ENCODE measurements around the gene DSCAM.

Gene DSCAM

DNA sequence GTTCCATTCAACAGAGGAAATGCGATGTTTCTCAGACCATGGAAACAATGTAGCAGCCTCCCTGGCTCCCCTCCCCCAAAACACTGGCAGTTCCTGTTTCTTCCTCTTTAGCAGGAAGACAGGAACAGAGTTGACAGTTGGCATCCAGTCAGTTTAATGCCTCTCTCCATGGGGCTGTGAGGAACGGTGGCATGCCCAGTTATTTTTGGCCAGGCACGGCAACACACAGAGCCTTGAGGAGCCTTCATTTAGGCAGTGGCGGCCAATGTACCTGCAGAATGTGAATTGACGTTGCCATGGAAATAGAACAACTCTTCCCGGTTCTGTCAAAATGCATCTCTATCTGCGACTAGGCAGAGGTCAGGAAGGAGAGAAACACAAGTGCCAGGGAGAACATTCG is 330.6 kb downstream of the DSCAM start:
- Histone ChIP-seq H3K4me3 (ENCODE audit: insufficient read depth, low read length, poor library complexity, severe bottlenecking) (no peak overlapping the region), H2AFZ (ENCODE audit: low read depth, low read length, severe bottlenecking) (no peak overlapping the region), H3K4me2 (ENCODE audit: low read depth, low read length, poor library complexity, severe bottlenecking) (no peak overlapping the region), H3K9ac (ENCODE audit: low read length) (no peak overlapping the region), H3K27ac (ENCODE audit: low read depth, low read length) (no peak overlapping the region), H3K36me3 (ENCODE audit: low read length) (no peaks in the 10 kb centered on the region), H3K9me3 (ENCODE audit: insufficient read depth, low read length) (no peaks in the 10 kb centered on the region), H3K79me2 (ENCODE audit: insufficient read depth, low read length) (no peaks in the 10 kb centered on the region), H3F3A (ENCODE audit: insufficient read depth) (no peaks in the 10 kb centered on the region), H3K27me3 (ENCODE audit: low read length) (no peaks in the 10 kb centered on the region), H3K9me2 (replicated peaks; ENCODE audit: insufficient read depth, low read length) (no peaks in the 10 kb centered on the region), H4K20me1 (ENCODE audit: low read depth, low read length) (no peaks in the 10 kb centered on the region)
- no peak for TF ChIP-seq EZH2phosphoT487 (conservative IDR thresholded peaks at IDR 0.05; ENCODE audit: low read length)
- TF ChIP-seq, protein P1, sequence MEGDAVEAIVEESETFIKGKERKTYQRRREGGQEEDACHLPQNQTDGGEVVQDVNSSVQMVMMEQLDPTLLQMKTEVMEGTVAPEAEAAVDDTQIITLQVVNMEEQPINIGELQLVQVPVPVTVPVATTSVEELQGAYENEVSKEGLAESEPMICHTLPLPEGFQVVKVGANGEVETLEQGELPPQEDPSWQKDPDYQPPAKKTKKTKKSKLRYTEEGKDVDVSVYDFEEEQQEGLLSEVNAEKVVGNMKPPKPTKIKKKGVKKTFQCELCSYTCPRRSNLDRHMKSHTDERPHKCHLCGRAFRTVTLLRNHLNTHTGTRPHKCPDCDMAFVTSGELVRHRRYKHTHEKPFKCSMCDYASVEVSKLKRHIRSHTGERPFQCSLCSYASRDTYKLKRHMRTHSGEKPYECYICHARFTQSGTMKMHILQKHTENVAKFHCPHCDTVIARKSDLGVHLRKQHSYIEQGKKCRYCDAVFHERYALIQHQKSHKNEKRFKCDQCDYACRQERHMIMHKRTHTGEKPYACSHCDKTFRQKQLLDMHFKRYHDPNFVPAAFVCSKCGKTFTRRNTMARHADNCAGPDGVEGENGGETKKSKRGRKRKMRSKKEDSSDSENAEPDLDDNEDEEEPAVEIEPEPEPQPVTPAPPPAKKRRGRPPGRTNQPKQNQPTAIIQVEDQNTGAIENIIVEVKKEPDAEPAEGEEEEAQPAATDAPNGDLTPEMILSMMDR (IDR thresholded peaks at IDR 0.05; ENCODE audit: insufficient read depth, low read length, poor library complexity, severe bottlenecking), result no peak

DNA sequence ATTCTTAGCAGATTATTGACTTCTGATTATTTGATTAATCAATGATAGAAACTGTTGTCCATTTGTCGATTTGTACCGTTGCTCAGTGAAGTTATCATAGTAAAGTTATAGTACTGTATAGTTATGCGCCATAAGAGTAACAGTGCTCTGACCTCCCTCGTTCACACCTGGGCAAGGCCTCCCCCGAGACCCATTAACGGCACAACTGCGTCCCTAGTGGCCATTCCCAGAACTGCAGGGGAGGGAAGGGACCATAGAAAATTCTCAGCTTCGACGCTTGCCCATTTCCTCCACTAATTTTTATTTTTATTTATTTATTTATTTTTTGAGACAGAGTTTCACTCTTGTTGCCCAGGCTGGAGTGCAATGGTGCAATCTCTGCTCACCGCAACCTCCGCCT is 334.4 kb downstream of the DSCAM start:
- Histone ChIP-seq H3K9me3 (ENCODE audit: insufficient read depth, low read length) (no peaks in the 10 kb centered on the region), H3K79me2 (ENCODE audit: insufficient read depth, low read length) (no peaks in the 10 kb centered on the region), H3K4me3 (ENCODE audit: insufficient read depth, low read length, poor library complexity, severe bottlenecking) (no peak overlapping the region), H2AFZ (ENCODE audit: low read depth, low read length, severe bottlenecking) (no peak overlapping the region), H3K36me3 (ENCODE audit: low read length) (no peaks in the 10 kb centered on the region), H3K27me3 (ENCODE audit: low read length) (no peaks in the 10 kb centered on the region), H4K20me1 (ENCODE audit: low read depth, low read length) (no peaks in the 10 kb centered on the region), H3K27ac (ENCODE audit: low read depth, low read length) (no peak overlapping the region), H3K9me2 (replicated peaks; ENCODE audit: insufficient read depth, low read length) (no peaks in the 10 kb centered on the region), H3F3A (ENCODE audit: insufficient read depth) (no peaks in the 10 kb centered on the region), H3K9ac (ENCODE audit: low read length) (no peak overlapping the region), H3K4me2 (ENCODE audit: low read depth, low read length, poor library complexity, severe bottlenecking) (no peak overlapping the region)
- TF ChIP-seq, protein P1 (IDR thresholded peaks at IDR 0.05; ENCODE audit: insufficient read depth, low read length, poor library complexity, severe bottlenecking), result peak; percentile 70
- no peak for TF ChIP-seq EZH2phosphoT487 (conservative IDR thresholded peaks at IDR 0.05; ENCODE audit: low read length)

DNA sequence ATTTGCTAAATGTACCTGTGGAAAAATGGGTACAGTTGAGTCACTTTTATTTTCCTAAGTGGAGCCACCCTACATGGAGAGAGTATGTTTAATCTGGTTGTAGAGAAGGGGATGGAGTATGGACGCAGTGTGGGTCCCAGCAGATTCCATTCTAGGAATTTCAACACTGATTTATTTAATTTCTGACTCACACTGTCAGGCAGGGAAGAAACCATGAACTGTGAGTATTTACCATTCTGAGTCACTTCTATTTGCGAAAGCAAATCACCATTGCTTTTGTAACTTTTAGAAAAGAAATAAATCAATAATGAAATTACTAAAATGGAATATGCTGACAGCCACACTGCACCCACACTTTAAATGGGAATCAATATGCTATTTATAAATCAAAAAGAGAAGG is 339.0 kb downstream of the DSCAM start:
- no peaks in the 10 kb centered on the region for H3K27me3 ChIP-seq (ENCODE audit: low read length)
- no peaks in the 10 kb centered on the region for H3K79me2 ChIP-seq (ENCODE audit: insufficient read depth, low read length)
- no peaks in the 10 kb centered on the region for H3K9me3 ChIP-seq (ENCODE audit: insufficient read depth, low read length)
- H3K9me2 ChIP-seq (replicated peaks; ENCODE audit: insufficient read depth, low read length), result no peaks in the 10 kb centered on the region
- no peak overlapping the region for H3K9ac ChIP-seq (ENCODE audit: low read length)
- no peak overlapping the region for H3K27ac ChIP-seq (ENCODE audit: low read depth, low read length)
- no peak overlapping the region for H3K4me3 ChIP-seq (ENCODE audit: insufficient read depth, low read length, poor library complexity, severe bottlenecking)
- H3F3A ChIP-seq (ENCODE audit: insufficient read depth), result no peaks in the 10 kb centered on the region
- no peaks in the 10 kb centered on the region for H3K36me3 ChIP-seq (ENCODE audit: low read length)
- no peak overlapping the region for H3K4me2 ChIP-seq (ENCODE audit: low read depth, low read length, poor library complexity, severe bottlenecking)
- H4K20me1 ChIP-seq (ENCODE audit: low read depth, low read length), result no peaks in the 10 kb centered on the region
- TF ChIP-seq, protein P1 (IDR thresholded peaks at IDR 0.05; ENCODE audit: insufficient read depth, low read length, poor library complexity, severe bottlenecking), result no peak
- TF ChIP-seq EZH2phosphoT487 (conservative IDR thresholded peaks at IDR 0.05; ENCODE audit: low read length), result no peak
- no peak overlapping the region for H2AFZ ChIP-seq (ENCODE audit: low read depth, low read length, severe bottlenecking)

All from SU-DHL-6 (cell line).